Measurements from ENCODE around the gene NEU2. TPM values are rescaled to one million over a fixed set of nuclear protein-coding genes. Genes with fewer than 3 reads are reported as not detected.

NEU2 gene
- total and polyA plus RNA-seq, 9 of the 15 experiments (the other 6 are each of a cell fraction or from before 2014, with no cell fraction given) = not detected

DNA sequence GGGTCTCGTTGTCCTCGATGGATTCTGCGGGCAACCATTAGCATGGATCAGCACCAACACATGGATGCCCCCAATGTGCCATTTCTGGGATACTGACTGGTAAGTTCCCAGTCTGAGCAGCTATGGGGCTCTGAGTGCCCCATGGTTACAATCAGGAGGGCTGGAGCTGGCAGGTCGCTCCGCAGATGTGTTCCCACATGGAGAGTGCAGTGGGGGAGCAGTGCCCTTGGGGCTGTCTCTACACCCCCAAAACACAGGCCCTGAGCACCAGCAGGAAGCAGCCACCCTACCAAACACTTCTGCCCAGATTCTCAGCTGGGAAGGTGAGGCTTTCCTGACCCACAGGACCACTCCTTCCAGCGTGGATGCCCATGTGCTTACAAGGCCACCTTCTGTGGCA lies 27.4 kb upstream of the NEU2 start:
- Histone ChIP-seq H3K27ac (ENCODE audit: extremely low read depth, low read depth, low read length) (no peak overlapping the region), H3K4me3 (no peak overlapping the region), H4K20me1 (replicated peaks; ENCODE audit: control insufficient read depth, insufficient read depth, low read length) (no peaks in the 10 kb centered on the region), H3K4me1 (replicated peaks in 1 of 2; ENCODE audit: control insufficient read depth in 2 of 2, insufficient read depth in 2 of 2, low read length in 2 of 2) (no peaks in the 10 kb centered on the region; a peak in 1 of 5 replicates), H3K9ac (ENCODE audit: insufficient read depth in 1 of 2, low read depth in 2 of 2, low read length in 2 of 2) (0 out of 4 replicates have a peak overlapping the region, but pooled peaks of 1 of the 2 experiments have one; percentile 35), H3K27me3 (ENCODE audit: control insufficient read depth in 2 of 2, insufficient read depth in 2 of 2, low read length in 2 of 2) (peaks cover 0 to 38% of the 10 kb centered on the region in 2 experiments; a peak in 2 of 5 replicates), H3K9me1 (ENCODE audit: control insufficient read depth, insufficient read depth, low read length) (no peaks in the 10 kb centered on the region), H3K4me2 (ENCODE audit: insufficient read depth, low read length) (no peak overlapping the region), H2AFZ (ENCODE audit: low read depth, low read length) (no peak overlapping the region), H3K9me3 (replicated peaks; ENCODE audit: control insufficient read depth, insufficient read depth, low read depth, low read length) (no peaks in the 10 kb centered on the region), H3K79me2 (ENCODE audit: control insufficient read depth, insufficient read depth, low read length) (no peaks in the 10 kb centered on the region), H3K36me3 (ENCODE audit: control insufficient read depth, insufficient read depth, low read length) (no peaks in the 10 kb centered on the region)
- no peak for DNase-seq (ENCODE audit: extremely low read depth in 1 of 4, low spot score in 3 of 4)
- in situ Hi-C loops (cut with MboI) (no loop called here), intact Hi-C loops (cut with micrococcal nuclease) (no loop called here)
- CTCF ChIA-PET (ENCODE audit: low intra/inter-chr PET ratio) = no interaction called here
- ATAC-seq = no peak
- 0% methylated on average over 6 of the region's 6 CpGs for WGBS (ENCODE audit: insufficient coverage, low coverage, missing lambda C conversion rate)
- no peak for FAIRE-seq
- POLR2A ChIA-PET = no interaction called here
- BruUV-seq (replicated peaks) = no TSS peak
- no peak for TF ChIP-seq CEBPG (CRISPR knock-in tag; IDR thresholded peaks at IDR 0.05)
- TF ChIP-seq CEBPG (tag; conservative IDR thresholded peaks at IDR 0.05 in 1 of 2, IDR thresholded peaks at IDR 0.05 in 1 of 2) = no peak
- no peak for TF ChIP-seq RBM15 (IDR thresholded peaks at IDR 0.05; ENCODE audit: insufficient read depth, low read length)

DNA sequence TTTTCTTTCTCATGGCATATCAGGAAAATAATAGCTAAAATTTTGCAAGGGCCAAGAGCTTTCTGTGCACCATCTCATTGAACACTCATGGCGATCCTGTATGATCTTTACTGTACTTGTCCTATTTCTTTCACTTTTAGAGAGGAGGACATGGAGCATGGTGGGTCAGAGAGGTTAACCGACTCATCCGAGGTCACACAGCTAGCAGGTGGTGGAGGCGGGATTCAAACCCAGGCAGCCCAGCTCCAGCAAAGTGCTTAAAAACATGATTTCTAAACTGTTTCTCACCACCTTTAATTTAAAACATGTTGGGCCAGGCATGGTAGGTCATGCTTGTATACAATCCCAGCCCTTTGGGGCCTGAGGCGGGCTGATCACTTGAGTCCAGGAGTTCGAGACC lies 25.8 kb upstream of the NEU2 start:
- DNase-seq (ENCODE audit: extremely low read depth in 1 of 4, low spot score in 3 of 4) (no peak), ATAC-seq (no peak), FAIRE-seq (no peak)
- Histone ChIP-seq H3K9me3 (replicated peaks; ENCODE audit: control insufficient read depth, insufficient read depth, low read depth, low read length) (no peaks in the 10 kb centered on the region), H3K9ac (ENCODE audit: insufficient read depth in 1 of 2, low read depth in 2 of 2, low read length in 2 of 2) (no peak overlapping the region), H3K27me3 (ENCODE audit: control insufficient read depth in 2 of 2, insufficient read depth in 2 of 2, low read length in 2 of 2) (peaks cover 0 to 39% of the 10 kb centered on the region in 2 experiments; a peak in 2 of 5 replicates), H3K79me2 (ENCODE audit: control insufficient read depth, insufficient read depth, low read length) (no peaks in the 10 kb centered on the region), H3K36me3 (ENCODE audit: control insufficient read depth, insufficient read depth, low read length) (no peaks in the 10 kb centered on the region), H3K9me1 (ENCODE audit: control insufficient read depth, insufficient read depth, low read length) (no peaks in the 10 kb centered on the region), H2AFZ (ENCODE audit: low read depth, low read length) (no peak overlapping the region), H3K4me1 (replicated peaks in 1 of 2; ENCODE audit: control insufficient read depth in 2 of 2, insufficient read depth in 2 of 2, low read length in 2 of 2) (no peaks in the 10 kb centered on the region; a peak in 1 of 5 replicates), H3K4me3 (no peak overlapping the region), H4K20me1 (replicated peaks; ENCODE audit: control insufficient read depth, insufficient read depth, low read length) (no peaks in the 10 kb centered on the region), H3K4me2 (ENCODE audit: insufficient read depth, low read length) (no peak overlapping the region), H3K27ac (ENCODE audit: extremely low read depth, low read depth, low read length) (no peak overlapping the region)
- POLR2A ChIA-PET = interaction anchor here (0.6 kb wide), 3 partner anchors 101 to 243 kb away, joined by 3 to 4 read pairs (median 4); no protein-coding TSS in a partner anchor
- in situ Hi-C loops (cut with MboI) (no loop called here), intact Hi-C loops (cut with micrococcal nuclease) (no loop called here)
- WGBS (ENCODE audit: insufficient coverage, low coverage, missing lambda C conversion rate) = 2% methylated on average over 5 of the region's 6 CpGs
- CTCF ChIA-PET (ENCODE audit: low intra/inter-chr PET ratio) = no interaction called here
- TF ChIP-seq ZNF695 (CRISPR knock-in tag; IDR thresholded peaks at IDR 0.05) = no peak
- peak; percentile 29 for TF ChIP-seq ZFP36 (IDR thresholded peaks at IDR 0.05; ENCODE audit: low read depth, low read length, partially characterized antibody)
- 0 out of 2 replicates have a peak, but pooled peaks have one; percentile 20 for TF ChIP-seq ADNP (tag; IDR thresholded peaks at IDR 0.05)
- no peak for TF ChIP-seq RBBP5 (IDR thresholded peaks at IDR 0.05; ENCODE audit: borderline replicate concordance, insufficient read depth, low read length, poor library complexity, severe bottlenecking)
- no peak for TF ChIP-seq CCNT2 (IDR thresholded peaks at IDR 0.05; ENCODE audit: borderline replicate concordance, extremely low read depth, insufficient read length, low read depth, low read length)
- TF ChIP-seq, protein P1, sequence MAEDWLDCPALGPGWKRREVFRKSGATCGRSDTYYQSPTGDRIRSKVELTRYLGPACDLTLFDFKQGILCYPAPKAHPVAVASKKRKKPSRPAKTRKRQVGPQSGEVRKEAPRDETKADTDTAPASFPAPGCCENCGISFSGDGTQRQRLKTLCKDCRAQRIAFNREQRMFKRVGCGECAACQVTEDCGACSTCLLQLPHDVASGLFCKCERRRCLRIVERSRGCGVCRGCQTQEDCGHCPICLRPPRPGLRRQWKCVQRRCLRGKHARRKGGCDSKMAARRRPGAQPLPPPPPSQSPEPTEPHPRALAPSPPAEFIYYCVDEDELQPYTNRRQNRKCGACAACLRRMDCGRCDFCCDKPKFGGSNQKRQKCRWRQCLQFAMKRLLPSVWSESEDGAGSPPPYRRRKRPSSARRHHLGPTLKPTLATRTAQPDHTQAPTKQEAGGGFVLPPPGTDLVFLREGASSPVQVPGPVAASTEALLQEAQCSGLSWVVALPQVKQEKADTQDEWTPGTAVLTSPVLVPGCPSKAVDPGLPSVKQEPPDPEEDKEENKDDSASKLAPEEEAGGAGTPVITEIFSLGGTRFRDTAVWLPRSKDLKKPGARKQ (CRISPR knock-in tag; IDR thresholded peaks at IDR 0.05) = no peak
- TF ChIP-seq ZNF57 (CRISPR knock-in tag; IDR thresholded peaks at IDR 0.05) = no peak
- TF ChIP-seq RBM25 (IDR thresholded peaks at IDR 0.05; ENCODE audit: low read depth, low read length, severe bottlenecking) = peak; percentile 30
- no peak for TF ChIP-seq ZNF445 (CRISPR knock-in tag; IDR thresholded peaks at IDR 0.05; ENCODE audit: low read depth)
- TF ChIP-seq MYC (IDR thresholded peaks at IDR 0.05; ENCODE audit: low read depth, low read length) = no peak
- TF ChIP-seq MYC (CRISPR knock-in tag; IDR thresholded peaks at IDR 0.05; ENCODE audit: borderline replicate concordance, low read depth) = no peak
- BruUV-seq (replicated peaks) = no TSS peak
